H1 (cell line): ENCODE measurements around the gene MAPKAPK2. TPM values are rescaled to one million over a fixed set of nuclear protein-coding genes. Genes with fewer than 3 reads are reported as not detected.

Experiments used
- CTCF ChIA-PET: fragments of 300-600 bp; sonication (Branson Sonifier 250); formaldehyde crosslinking; loops from one replicate; lab custom pipeline; 2021; ENCODE audit not compliant: partially characterized antibody; lab: Charles Lee
- POLR2A ChIA-PET: fragments of 300-600 bp; sonication (Branson Sonifier 250); formaldehyde crosslinking; loops from one replicate; lab custom pipeline; 2021; ENCODE audit warnings: inconsistent platforms; ENCODE audit not compliant: partially characterized antibody; lab: Charles Lee
- DNase-seq, 2 experiments: peaks; one replicate each; pipeline versions ENCODE4 v3.0.0 to v3.0.0-alpha.2; 2010 to 2022; ENCODE audit warnings: low spot score in 2 of 2, low read depth in 1 of 2, mixed read lengths in 1 of 2
- FAIRE-seq: peaks from 2 replicates; lab custom pipeline; 2011; peaks lifted over from hg19 to GRCh38; lab: Jason Lieb, UNC
- H2AFZ ChIP-seq: 2 replicates; pipeline ENCODE4 v1.8.1; 2012; ENCODE audit warnings: low read length, inconsistent platforms
- H2AK5ac ChIP-seq: 2 replicates; pipeline ENCODE4 v1.6.1; 2013; ENCODE audit warnings: low read depth, low read length
- H2BK120ac ChIP-seq: replicated peaks from 2 replicates; pipeline ENCODE3; 2013; ENCODE audit warnings: low read depth, low read length, inconsistent platforms
- H2BK12ac ChIP-seq: 2 replicates; pipeline ENCODE4 v1.6.1; 2013; ENCODE audit warnings: low read depth, low read length
- H2BK15ac ChIP-seq: 2 replicates; pipeline ENCODE4 v1.6.1; 2013; ENCODE audit warnings: low read length
- H2BK20ac ChIP-seq: 2 replicates; pipeline ENCODE4 v1.6.1; 2013; ENCODE audit warnings: low read length
- H2BK5ac ChIP-seq: 2 replicates; pipeline ENCODE4 v1.6.1; 2013; ENCODE audit warnings: low read depth, low read length
- H3K14ac ChIP-seq: 2 replicates; pipeline ENCODE4 v1.6.1; 2013; ENCODE audit warnings: inconsistent platforms; ENCODE audit not compliant: insufficient read length
- H3K18ac ChIP-seq: 2 replicates; pipeline ENCODE4 v1.6.1; 2013; ENCODE audit warnings: low read length; ENCODE audit errors: extremely low read depth
- H3K23ac ChIP-seq: 2 replicates; pipeline ENCODE4 v1.6.1; 2013; ENCODE audit warnings: inconsistent platforms; ENCODE audit not compliant: insufficient read length
- H3K23me2 ChIP-seq: 2 replicates; pipeline ENCODE4 v1.6.1; 2013; ENCODE audit warnings: low read depth, low read length
- H3K27ac ChIP-seq: 2 replicates; pipeline ENCODE4 v1.6.1; 2011; ENCODE audit warnings: low read depth, low read length, inconsistent platforms
- H3K27me3 ChIP-seq, 4 experiments: replicated peaks in 1 of 4; 1 replicate in 1 of 4; 2 replicates in 3 of 4; pipeline versions ENCODE4 v1.6.1 to v1.8.1; 2011 to 2013; ENCODE audit warnings: low read length in 3 of 4, mild to moderate bottlenecking in 3 of 4, inconsistent platforms in 2 of 4, mixed read lengths in 2 of 4, moderate library complexity in 1 of 4; ENCODE audit not compliant: control insufficient read depth in 3 of 4, insufficient read depth in 3 of 4; ENCODE audit errors: extremely low read depth in 1 of 4
- H3K36me3 ChIP-seq, 4 experiments: 2 replicates each; pipeline versions ENCODE4 v1.6.1 to v1.8.1; 2011 to 2013; ENCODE audit warnings: mild to moderate bottlenecking in 4 of 4, low read length in 3 of 4, moderate library complexity in 2 of 4, control low read depth in 1 of 4, inconsistent platforms in 1 of 4; ENCODE audit not compliant: insufficient read depth in 4 of 4, control insufficient read depth in 2 of 4
- H3K4ac ChIP-seq: replicated peaks from 2 replicates; pipeline ENCODE3; 2013; ENCODE audit warnings: low read length, low read depth, mixed read lengths, inconsistent platforms; ENCODE audit not compliant: insufficient read length
- H3K4me1 ChIP-seq, 4 experiments: replicated peaks in 1 of 4; 1 replicate in 1 of 4; 2 replicates in 3 of 4; pipeline versions ENCODE4 v1.6.1 to v1.8.1; 2011 to 2013; ENCODE audit warnings: low read length in 3 of 4, inconsistent platforms in 2 of 4, mixed read lengths in 1 of 4; ENCODE audit not compliant: insufficient read depth in 4 of 4, control insufficient read depth in 3 of 4
- H3K4me2 ChIP-seq, 2 experiments: 2 replicates each; pipeline versions ENCODE4 v1.6.1 to v1.8.1; 2011 to 2013; ENCODE audit warnings: low read depth in 2 of 2, low read length in 2 of 2, control low read depth in 1 of 2, inconsistent platforms in 1 of 2, mild to moderate bottlenecking in 1 of 2; ENCODE audit not compliant: insufficient read depth in 1 of 2
- H3K4me3 ChIP-seq, 4 experiments: fragments of 200-600, 300-600 bp in 1 of 4; sonication (generic), shearing (Covaris generic), sonication (Bioruptor Twin) in 1 of 4; 2 replicates each; pipeline versions ENCODE4 v1.5.1 to v1.8.1; 2011 to 2016; ENCODE audit warnings: low read length in 4 of 4, low read depth in 3 of 4, control low read depth in 2 of 4, inconsistent platforms in 2 of 4, mild to moderate bottlenecking in 2 of 4, mixed read lengths in 1 of 4, moderate library complexity in 1 of 4; ENCODE audit not compliant: insufficient read depth in 2 of 4; ENCODE audit errors: extremely low read depth in 1 of 4
- H3K56ac ChIP-seq: replicated peaks from 2 replicates; pipeline ENCODE3; 2013; ENCODE audit warnings: low read depth, mild to moderate bottlenecking, mixed read lengths, low read length, inconsistent platforms; ENCODE audit not compliant: insufficient read length
- H3K79me1 ChIP-seq: 2 replicates; pipeline ENCODE4 v1.6.1; 2013; ENCODE audit warnings: low read depth, low read length, control low read depth
- H3K79me2 ChIP-seq, 2 experiments: 2 replicates each; pipeline versions ENCODE4 v1.6.1 to v1.8.1; 2012 to 2013; ENCODE audit warnings: low read length in 2 of 2, mild to moderate bottlenecking in 2 of 2, inconsistent platforms in 1 of 2; ENCODE audit not compliant: insufficient read depth in 2 of 2, control insufficient read depth in 1 of 2
- H3K9ac ChIP-seq, 4 experiments: replicated peaks in 1 of 4; 1 replicate in 1 of 4; 2 replicates in 3 of 4; pipeline versions ENCODE4 v1.6.1 to v1.8.1; 2011 to 2013; ENCODE audit warnings: low read depth in 3 of 4, low read length in 3 of 4, control low read depth in 2 of 4, mild to moderate bottlenecking in 2 of 4, moderate library complexity in 2 of 4, inconsistent platforms in 1 of 4; ENCODE audit errors: extremely low read depth in 1 of 4
- H3K9me3 ChIP-seq, 2 experiments: 2 replicates each; pipeline versions ENCODE4 v1.6.1 to v1.8.1; 2012 to 2013; ENCODE audit warnings: mild to moderate bottlenecking in 2 of 2, moderate library complexity in 2 of 2, control low read depth in 1 of 2, inconsistent platforms in 1 of 2, low read depth in 1 of 2, low read length in 1 of 2, mixed read lengths in 1 of 2; ENCODE audit not compliant: insufficient read depth in 2 of 2
- H4K20me1 ChIP-seq, 2 experiments: replicated peaks in 1 of 2; 2 replicates each; pipeline versions ENCODE3 to v1.8.1; 2011 to 2013; ENCODE audit warnings: inconsistent platforms in 2 of 2, low read length in 2 of 2, mild to moderate bottlenecking in 1 of 2; ENCODE audit not compliant: insufficient read depth in 2 of 2, control insufficient read depth in 1 of 2
- H4K5ac ChIP-seq: 2 replicates; pipeline ENCODE4 v1.6.1; 2013; ENCODE audit warnings: low read length, low read depth, mixed read lengths, inconsistent platforms; ENCODE audit not compliant: insufficient read length
- H4K8ac ChIP-seq: 2 replicates; pipeline ENCODE4 v1.8.0; 2013; ENCODE audit warnings: mild to moderate bottlenecking, moderate library complexity, low read length, inconsistent platforms; ENCODE audit not compliant: insufficient read depth; ENCODE audit errors: extremely low read depth
- H4K91ac ChIP-seq: replicated peaks from 2 replicates; pipeline ENCODE3; 2013; ENCODE audit warnings: low read length, mixed read lengths, inconsistent platforms; ENCODE audit not compliant: insufficient read length
- ATF2 ChIP-seq: IDR thresholded peaks from 2 replicates; pipeline ENCODE4 v1.6.1; 2012; ENCODE audit warnings: low read length, inconsistent platforms
- FOSL1 ChIP-seq: IDR thresholded peaks from 2 replicates; pipeline ENCODE4 v1.6.1; 2011; ENCODE audit warnings: mild to moderate bottlenecking, low read depth, low read length, moderate library complexity; ENCODE audit not compliant: insufficient read depth
- KDM5A ChIP-seq: fragments of 200-600 bp; IDR thresholded peaks from 2 replicates; pipeline ENCODE4 v1.7.1; 2012; ENCODE audit warnings: mild to moderate bottlenecking, low read length, inconsistent platforms, mixed read lengths
- NRF1 ChIP-seq: IDR thresholded peaks from 2 replicates; pipeline ENCODE4 v1.6.1; 2011; ENCODE audit warnings: mild to moderate bottlenecking, low read depth, low read length, improper control_type of control experiment
- PHF8 ChIP-seq: fragments of 200-600 bp; sonication (generic); conservative IDR thresholded peaks from 2 replicates; pipeline ENCODE4 v1.7.1; 2012; ENCODE audit warnings: low read depth, mild to moderate bottlenecking, inconsistent platforms, low read length, moderate library complexity
- SP2 ChIP-seq: IDR thresholded peaks from 2 replicates; pipeline ENCODE4 v1.6.1; 2012; ENCODE audit warnings: mild to moderate bottlenecking, low read length, inconsistent platforms
- TBP ChIP-seq: IDR thresholded peaks from 2 replicates; pipeline ENCODE4 v1.6.1; 2011; ENCODE audit warnings: low read depth, low read length, improper control_type of control experiment
- WGBS, 2 experiments: shearing (Covaris generic) in 1 of 2; methylation state at CpG; one replicate each; pipeline versions ENCODE4 v1.1.6 to v1.1.7; 2013 to 2015; ENCODE audit warnings: low lambda C conversion rate in 2 of 2, mixed read lengths in 2 of 2, inconsistent platforms in 1 of 2, low coverage in 1 of 2, missing lambda C conversion rate in 1 of 2; ENCODE audit not compliant: insufficient replicate concordance in 2 of 2, insufficient coverage in 1 of 2, insufficient read length in 1 of 2; ENCODE audit errors: extremely low coverage in 1 of 2, missing lambda C conversion rate in 1 of 2; 5-methylcytosine and 5-hydroxymethylcytosine counted together
- polyA plus RNA-seq, 7 experiments: library from polyadenylated mRNA; depleted of rRNA in 3 of 7; stranded (reverse) in 5 of 7; unstranded in 2 of 7; fragments of >200 nt in 5 of 7; fragments of 200-250 nt in 2 of 7; gene quantifications; 1 replicate in 5 of 7; 2 replicates in 1 of 7; 4 replicates in 1 of 7; pipeline versions ENCODE4 v1.2.1 to v1.2.3, GENCODE V29; 2011 to 2013; ENCODE audit warnings: missing spikeins in 2 of 7, mixed read lengths in 2 of 7
- total RNA-seq: library from RNA; stranded (reverse); fragmentation: NEBNext Ultra II Directional; extraction: Animal tissue kit (Norgen Biotek cat#: 25700); gene quantifications from 2 replicates; pipeline ENCODE4 v1.2.1, GENCODE V29; 2021

MAPKAPK2 gene
- total and polyA plus RNA-seq, 2 of the 8 experiments (the other 6 are each of a cell fraction or from before 2014, with no cell fraction given): 27.5 to 44.9 TPM

DNA sequence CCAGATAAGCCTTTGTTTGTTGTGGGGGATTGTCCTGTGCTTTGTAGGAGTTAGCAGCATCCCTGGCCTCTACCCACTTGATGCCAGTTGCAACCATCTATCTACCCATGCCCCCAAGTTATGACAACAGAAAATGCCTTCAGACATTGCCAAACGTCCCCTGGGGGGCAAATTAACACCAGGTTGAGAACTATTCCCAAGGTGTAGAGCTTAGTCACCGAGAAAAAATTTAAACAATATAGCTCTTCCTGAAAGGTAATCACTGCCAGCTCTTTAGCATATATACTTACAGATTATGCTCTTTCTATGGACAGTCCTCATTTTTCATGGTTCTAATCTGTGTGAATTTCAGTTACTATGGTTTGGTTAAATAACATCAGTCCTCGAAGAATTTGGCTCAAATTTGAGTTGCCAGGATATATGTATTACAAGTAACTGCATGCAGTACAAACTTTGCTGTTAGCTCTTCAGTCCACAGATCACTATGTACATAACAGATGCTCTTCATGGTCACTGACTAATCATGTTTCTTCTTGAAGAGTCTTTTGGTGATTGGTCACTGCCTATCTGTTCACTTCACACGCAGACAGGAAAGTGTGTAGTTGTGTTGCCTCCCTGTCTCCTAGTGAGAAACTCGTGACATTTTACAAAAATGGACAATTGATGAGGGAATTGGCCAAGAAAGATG is 25.2 kb downstream of the MAPKAPK2 start:
- ChIA-PET POLR2A (interaction anchor here (1.1 to 2.5 kb wide), 2 partner anchors 21 to 22 kb away, joined by 3 to 5 read pairs; no protein-coding TSS in a partner anchor), CTCF (interaction anchor here (0.6 to 2.8 kb wide), 15 partner anchors 9 to 373 kb away, joined by 3 to 18 read pairs (median 3); no protein-coding TSS in a partner anchor)
- H2BK20ac ChIP-seq: no peak overlapping the region
- peaks cover 8 to 24% (median 19%) of the 10 kb centered on the region in 4 experiments for H3K4me1 ChIP-seq
- H3K79me2 ChIP-seq: peaks cover 5 to 73% of the 10 kb centered on the region in 2 experiments; a peak in 3 of 4 replicates
- WGBS, 2 experiments: 88% methylated on average over 5 of the region's 5 CpGs; no CpG with 5 or more reads in 1 of the 2 experiments
- H3K36me3 ChIP-seq: no peaks in the 10 kb centered on the region; a peak in 2 of 8 replicates
- H2AK5ac ChIP-seq: no peak overlapping the region
- no peak overlapping the region for H2BK12ac ChIP-seq
- H4K5ac ChIP-seq: no peak overlapping the region
- H3K23ac ChIP-seq: no peak overlapping the region
- H2BK5ac ChIP-seq: no peak overlapping the region
- no peaks in the 10 kb centered on the region for H3K23me2 ChIP-seq
- TF ChIP-seq SP2 (no peak), KDM5A (no peak), PHF8 (no peak), ATF2 (no peak), NRF1 (no peak), FOSL1 (no peak), TBP (no peak)
- H3K4ac ChIP-seq: no peak overlapping the region
- H2BK15ac ChIP-seq: no peak overlapping the region
- no peak overlapping the region for H2BK120ac ChIP-seq
- H3K9ac ChIP-seq: no peak overlapping the region
- H3K14ac ChIP-seq: no peak overlapping the region
- FAIRE-seq (no peak), DNase-seq (no peak)
- H3K79me1 ChIP-seq: peaks cover 4% of the 10 kb centered on the region
- H4K20me1 ChIP-seq: peaks cover 22 to 33% of the 10 kb centered on the region in 2 experiments
- H3K27me3 ChIP-seq: no peaks in the 10 kb centered on the region
- H2AFZ ChIP-seq: no peak overlapping the region
- no peak overlapping the region for H3K4me3 ChIP-seq
- no peak overlapping the region for H3K27ac ChIP-seq
- H3K4me2 ChIP-seq: no peak overlapping the region
- no peak overlapping the region for H4K8ac ChIP-seq
- H3K9me3 ChIP-seq: no peaks in the 10 kb centered on the region
- H3K18ac ChIP-seq: no peak overlapping the region
- H3K56ac ChIP-seq: no peak overlapping the region
- no peak overlapping the region for H4K91ac ChIP-seq
